Measurements from ENCODE around the gene TAF1D. TPM values are rescaled to one million over a fixed set of nuclear protein-coding genes. Genes with fewer than 3 reads are reported as not detected.

The TAF1D gene
- total and polyA plus RNA-seq, 7 donors: 22.4 to 111 (median 89.2) TPM

GRCh38 chr11:93744669-93745004 lies 3.3 kb upstream of the TAF1D start:
- 27 to 55% methylated on average over 7 of the region's 7 CpGs for WGBS, 2 donors
- intact Hi-C loops (cut with DNase I): loop anchor here (5.0 to 10.0 kb wide), 4 partner anchors 82 to 748 kb away; partner anchors contain the start of genes ANKRD49, CEP295, MRE11 and SLC36A4
- no peak overlapping the region for H3K4me3 ChIP-seq
- no peak for DNase-seq
- peaks cover 0 to 9% (median 5%) of the 10 kb centered on the region in 4 donors for H3K36me3 ChIP-seq
- H3K4me1 ChIP-seq: peaks cover 0 to 39% (median 20%) of the 10 kb centered on the region in 4 donors
- no peaks in the 10 kb centered on the region for H3K9me3 ChIP-seq
- TF ChIP-seq POLR2A (IDR thresholded peaks at IDR 0.05): no peak
- TF ChIP-seq POLR2AphosphoS5 (IDR thresholded peaks at IDR 0.05): no peak
- no peak for TF ChIP-seq CTCF (IDR thresholded peaks at IDR 0.05)
- TF ChIP-seq EP300 (IDR thresholded peaks at IDR 0.05): no peak
- H3K27ac ChIP-seq: peak overlapping the region; percentile 21 to 72 (median 56)
- H3K27me3 ChIP-seq: no peaks in the 10 kb centered on the region

- no peak overlapping the region for H3K4me3 ChIP-seq
- H3K27me3 ChIP-seq: no peaks in the 10 kb centered on the region
- 88 to 91% methylated on average over 23 of the region's 23 CpGs for WGBS, 2 donors
- H3K4me1 ChIP-seq: peaks cover 0 to 52% (median 33%) of the 10 kb centered on the region in 4 donors
- no peak for TF ChIP-seq POLR2A (IDR thresholded peaks at IDR 0.05)
- TF ChIP-seq EP300 (IDR thresholded peaks at IDR 0.05): no peak
- TF ChIP-seq POLR2AphosphoS5 (IDR thresholded peaks at IDR 0.05): no peak
- no peaks in the 10 kb centered on the region for H3K9me3 ChIP-seq
- peaks cover 0 to 18% (median 5%) of the 10 kb centered on the region in 4 donors for H3K36me3 ChIP-seq
- H3K27ac ChIP-seq: peak overlapping the region in 1 of 4 donors; percentile 9
- intact Hi-C loops (cut with DNase I): loop anchor here (5.0 to 10.0 kb wide), 4 partner anchors 81 to 749 kb away; partner anchors contain the start of genes ANKRD49, CEP295, MRE11 and SLC36A4
- DNase-seq: no peak
These were observed 2.0 kb upstream of the TAF1D start for GRCh38 chr11:93743291-93743690.

- peak overlapping the region; percentile 62 to 90 (median 78) for H3K4me3 ChIP-seq
- peaks cover 7 to 32% (median 15%) of the 10 kb centered on the region in 4 donors for H3K36me3 ChIP-seq
- 0 to 1% methylated on average over 8 of the region's 8 CpGs for WGBS, 2 donors
- H3K4me1 ChIP-seq: peaks cover 0 to 55% (median 47%) of the 10 kb centered on the region in 4 donors
- H3K27me3 ChIP-seq: no peaks in the 10 kb centered on the region
- peak overlapping the region; percentile 89 to 96 (median 93) for H3K27ac ChIP-seq
- TF ChIP-seq EP300 (IDR thresholded peaks at IDR 0.05) (no peak), CTCF (IDR thresholded peaks at IDR 0.05) (no peak), POLR2AphosphoS5 (IDR thresholded peaks at IDR 0.05) (no peak), POLR2A (IDR thresholded peaks at IDR 0.05) (no peak)
- intact Hi-C loops (cut with DNase I): loop anchor here (2.0 to 10.0 kb wide), 5 partner anchors 43 to 750 kb away; partner anchors contain the start of genes ANKRD49, CEP295, MED17 and MRE11
- DNase-seq: peak; percentile 84
- no peaks in the 10 kb centered on the region for H3K9me3 ChIP-seq
These were observed 559 bp upstream of the TAF1D start for GRCh38 chr11:93741882-93742226.

GRCh38 chr11:93740730-93741093 lies 583 bp downstream of the TAF1D start:
- Histone ChIP-seq H3K9me3 (no peaks in the 10 kb centered on the region), H3K27me3 (no peaks in the 10 kb centered on the region), H3K27ac (peak overlapping the region; percentile 89 to 96 (median 93)), H3K4me3 (peak overlapping the region; percentile 62 to 90 (median 78)), H3K4me1 (peaks cover 0 to 52% (median 48%) of the 10 kb centered on the region in 4 donors), H3K36me3 (peaks cover 12 to 44% (median 21%) of the 10 kb centered on the region in 4 donors)
- peak; percentile 79 for DNase-seq
- intact Hi-C loops (cut with DNase I): loop anchor here (2.0 to 10.0 kb wide), 5 partner anchors 44 to 752 kb away; partner anchors contain the start of genes ANKRD49, CEP295, MED17 and MRE11
- 0% methylated on average over 20 of the region's 20 CpGs for WGBS, 2 donors
- TF ChIP-seq POLR2A (IDR thresholded peaks at IDR 0.05): no peak
- TF ChIP-seq CTCF (IDR thresholded peaks at IDR 0.05): no peak
- no peak for TF ChIP-seq POLR2AphosphoS5 (IDR thresholded peaks at IDR 0.05)
- no peak for TF ChIP-seq EP300 (IDR thresholded peaks at IDR 0.05)

GRCh38 chr11:93740031-93740729 lies 1.1 kb downstream of the TAF1D start:
- no peaks in the 10 kb centered on the region for H3K9me3 ChIP-seq
- no peaks in the 10 kb centered on the region for H3K27me3 ChIP-seq
- WGBS, 2 donors: 3 to 4% methylated on average over 18 of the region's 18 CpGs
- peak overlapping the region; percentile 62 to 90 (median 78) for H3K4me3 ChIP-seq
- TF ChIP-seq POLR2A (IDR thresholded peaks at IDR 0.05) (no peak), EP300 (IDR thresholded peaks at IDR 0.05) (no peak), POLR2AphosphoS5 (IDR thresholded peaks at IDR 0.05) (no peak)
- H3K27ac ChIP-seq: peak overlapping the region; percentile 89 to 96 (median 93)
- H3K4me1 ChIP-seq: peaks cover 0 to 52% (median 46%) of the 10 kb centered on the region in 4 donors
- intact Hi-C loops (cut with DNase I): loop anchor here (2.0 to 10.0 kb wide), 5 partner anchors 45 to 752 kb away; partner anchors contain the start of genes ANKRD49, CEP295, MED17 and MRE11
- H3K36me3 ChIP-seq: peaks cover 16 to 49% (median 26%) of the 10 kb centered on the region in 4 donors
- no peak for DNase-seq

Data from sigmoid colon (tissue), 7 donors.